BE2C (cell line): ENCODE results near the gene MAP2K5.

Experiments
- DNase-seq: peaks from one replicate; pipeline ENCODE4 v3.0.0-alpha.2; 2020
- H3K27me3 ChIP-seq: fragments of 250-450 bp; sonication (Bioruptor Pico); 2 replicates; pipeline ENCODE4 v1.5.1; 2020; ENCODE audit warnings: mild to moderate bottlenecking
- H3K36me3 ChIP-seq: fragments of 250-450 bp; sonication (Bioruptor Pico); 2 replicates; pipeline ENCODE4 v1.5.1; 2020; ENCODE audit warnings: mild to moderate bottlenecking
- H3K4me1 ChIP-seq: fragments of 250-450 bp; sonication (Bioruptor Pico); 2 replicates; pipeline ENCODE4 v1.5.1; 2020
- H3K4me3 ChIP-seq: 2 replicates; pipeline ENCODE4 v1.5.1; 2011; ENCODE audit warnings: low read depth, low read length
- H3K9me3 ChIP-seq: fragments of 250-450 bp; sonication (Bioruptor Pico); 2 replicates; pipeline ENCODE4 v1.5.1; 2020
- TF ChIP-seq, protein P1 (sequence below): IDR thresholded peaks from 2 replicates; pipeline ENCODE4 v1.5.1; 2012; ENCODE audit warnings: mild to moderate bottlenecking, low read depth, low read length

MAP2K5 gene

DNA sequence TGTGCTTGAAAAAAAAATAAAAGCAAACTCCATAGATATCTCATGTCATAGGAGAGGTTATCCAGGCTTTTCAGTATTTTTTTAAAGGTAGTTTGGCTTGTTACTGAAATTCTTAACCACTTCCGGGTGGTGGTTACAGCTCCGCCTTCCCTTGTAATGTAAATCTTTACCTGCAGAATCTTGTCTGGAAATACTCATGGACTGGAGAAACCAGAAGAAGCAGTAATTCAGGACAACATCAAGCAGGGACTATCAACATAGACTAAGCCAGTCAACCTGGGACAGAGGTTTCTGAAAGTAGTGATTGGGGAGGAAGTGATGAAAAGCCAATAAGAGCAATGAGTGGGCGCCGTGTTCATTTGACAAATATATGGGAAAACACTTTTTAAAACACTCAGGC lies 203.9 kb downstream of the MAP2K5 start:
- H3K4me1 ChIP-seq, result 0 out of 2 replicates have a peak, but pooled peaks cover 3% of the 10 kb centered on the region
- no peak overlapping the region for H3K4me3 ChIP-seq
- H3K9me3 ChIP-seq, result no peaks in the 10 kb centered on the region
- no peaks in the 10 kb centered on the region for H3K36me3 ChIP-seq
- TF ChIP-seq, protein P1, sequence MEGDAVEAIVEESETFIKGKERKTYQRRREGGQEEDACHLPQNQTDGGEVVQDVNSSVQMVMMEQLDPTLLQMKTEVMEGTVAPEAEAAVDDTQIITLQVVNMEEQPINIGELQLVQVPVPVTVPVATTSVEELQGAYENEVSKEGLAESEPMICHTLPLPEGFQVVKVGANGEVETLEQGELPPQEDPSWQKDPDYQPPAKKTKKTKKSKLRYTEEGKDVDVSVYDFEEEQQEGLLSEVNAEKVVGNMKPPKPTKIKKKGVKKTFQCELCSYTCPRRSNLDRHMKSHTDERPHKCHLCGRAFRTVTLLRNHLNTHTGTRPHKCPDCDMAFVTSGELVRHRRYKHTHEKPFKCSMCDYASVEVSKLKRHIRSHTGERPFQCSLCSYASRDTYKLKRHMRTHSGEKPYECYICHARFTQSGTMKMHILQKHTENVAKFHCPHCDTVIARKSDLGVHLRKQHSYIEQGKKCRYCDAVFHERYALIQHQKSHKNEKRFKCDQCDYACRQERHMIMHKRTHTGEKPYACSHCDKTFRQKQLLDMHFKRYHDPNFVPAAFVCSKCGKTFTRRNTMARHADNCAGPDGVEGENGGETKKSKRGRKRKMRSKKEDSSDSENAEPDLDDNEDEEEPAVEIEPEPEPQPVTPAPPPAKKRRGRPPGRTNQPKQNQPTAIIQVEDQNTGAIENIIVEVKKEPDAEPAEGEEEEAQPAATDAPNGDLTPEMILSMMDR, result no peak
- H3K27me3 ChIP-seq, result no peaks in the 10 kb centered on the region
- DNase-seq, result no peak

DNA sequence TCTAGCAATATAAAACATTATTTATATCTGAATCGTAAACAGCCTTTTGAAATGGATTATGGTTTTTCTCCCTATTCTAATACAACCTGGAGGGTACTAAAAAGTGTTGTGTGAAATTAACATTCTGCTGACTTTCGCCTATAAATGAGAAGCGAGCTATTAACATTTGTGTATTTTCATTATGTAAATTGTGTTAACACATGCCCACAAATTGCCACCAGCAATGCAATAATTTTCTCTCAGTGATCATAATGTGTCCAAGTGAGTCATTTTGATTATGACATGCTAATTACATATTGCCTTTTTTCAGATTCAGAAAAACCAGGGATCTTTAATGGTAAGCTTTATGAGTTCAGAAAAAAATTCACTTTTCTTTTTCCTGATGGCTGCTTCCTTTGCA lies 205.4 kb downstream of the MAP2K5 start:
- DNase-seq, result no peak
- no peak overlapping the region for H3K4me3 ChIP-seq
- no peaks in the 10 kb centered on the region for H3K27me3 ChIP-seq
- TF ChIP-seq, protein P1, result no peak
- no peaks in the 10 kb centered on the region for H3K36me3 ChIP-seq
- H3K9me3 ChIP-seq, result no peaks in the 10 kb centered on the region
- 0 out of 2 replicates have a peak, but pooled peaks cover 3% of the 10 kb centered on the region for H3K4me1 ChIP-seq

DNA sequence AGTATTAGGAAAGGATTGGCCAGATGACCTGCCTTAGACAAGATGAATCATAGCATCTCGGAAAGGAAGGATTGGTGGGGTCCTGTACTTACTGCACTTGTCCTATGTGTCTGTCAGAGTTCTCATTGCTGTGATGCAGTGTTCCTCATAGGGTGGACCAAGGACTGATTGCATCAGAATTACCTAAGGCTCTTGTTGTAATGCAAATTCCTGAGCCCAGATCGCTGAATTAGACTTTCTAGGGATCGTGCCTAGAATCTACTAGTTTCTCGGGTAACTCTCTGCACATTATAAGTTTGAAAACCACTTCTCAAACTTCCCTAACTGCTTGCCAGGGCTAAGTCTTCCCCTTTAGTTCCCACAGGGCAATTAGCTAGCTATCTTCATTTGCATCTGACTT lies 207.9 kb downstream of the MAP2K5 start:
- no peaks in the 10 kb centered on the region for H3K9me3 ChIP-seq
- no peak overlapping the region for H3K4me3 ChIP-seq
- no peaks in the 10 kb centered on the region for H3K27me3 ChIP-seq
- DNase-seq, result no peak
- no peaks in the 10 kb centered on the region for H3K4me1 ChIP-seq
- TF ChIP-seq, protein P1, result no peak
- H3K36me3 ChIP-seq, result no peaks in the 10 kb centered on the region

DNA sequence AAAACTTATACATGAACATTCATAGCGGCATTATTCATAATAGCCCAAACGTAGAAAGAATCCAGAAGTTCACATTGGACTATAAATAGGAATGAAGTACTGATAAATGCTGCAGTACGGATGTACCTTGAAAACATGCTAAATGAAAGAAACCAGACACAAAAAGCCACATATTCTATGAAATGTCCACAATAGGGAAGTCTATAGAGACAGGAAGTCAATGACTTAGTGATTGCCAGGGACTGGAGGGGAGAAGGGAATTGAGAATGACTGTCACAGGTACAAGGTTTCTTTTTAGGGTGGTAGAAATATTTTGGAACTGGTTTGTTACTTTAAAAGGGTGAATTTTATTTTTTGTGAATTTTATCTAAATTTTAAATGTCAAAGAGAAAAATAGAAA lies 211.4 kb downstream of the MAP2K5 start:
- Histone ChIP-seq H3K27me3 (no peaks in the 10 kb centered on the region), H3K4me3 (no peak overlapping the region), H3K36me3 (no peaks in the 10 kb centered on the region), H3K4me1 (no peaks in the 10 kb centered on the region), H3K9me3 (no peaks in the 10 kb centered on the region)
- no peak for DNase-seq
- TF ChIP-seq, protein P1, result no peak

DNA sequence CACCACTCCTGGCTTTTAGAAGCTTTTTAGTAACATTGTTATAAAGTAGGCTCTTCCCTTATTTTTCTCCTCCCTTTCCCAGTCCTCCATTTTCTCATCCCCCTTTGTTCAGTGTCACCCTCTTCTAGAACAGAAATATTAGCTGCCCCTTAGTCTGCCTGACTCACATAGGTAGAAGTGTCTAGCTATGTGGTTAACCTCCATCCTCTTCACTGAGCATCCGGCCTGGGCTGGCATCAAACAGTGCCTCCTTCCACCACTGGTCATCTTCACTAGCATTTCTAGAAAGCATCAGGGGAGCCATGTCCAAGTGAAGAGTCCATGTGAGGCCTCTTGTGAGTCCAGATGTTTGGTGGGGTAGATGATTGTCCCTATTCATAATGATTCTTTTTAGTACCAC lies 212.8 kb downstream of the MAP2K5 start:
- Histone ChIP-seq H3K9me3 (no peaks in the 10 kb centered on the region), H3K27me3 (no peaks in the 10 kb centered on the region), H3K4me1 (no peaks in the 10 kb centered on the region), H3K4me3 (no peak overlapping the region), H3K36me3 (no peaks in the 10 kb centered on the region)
- TF ChIP-seq, protein P1, result no peak
- no peak for DNase-seq

DNA sequence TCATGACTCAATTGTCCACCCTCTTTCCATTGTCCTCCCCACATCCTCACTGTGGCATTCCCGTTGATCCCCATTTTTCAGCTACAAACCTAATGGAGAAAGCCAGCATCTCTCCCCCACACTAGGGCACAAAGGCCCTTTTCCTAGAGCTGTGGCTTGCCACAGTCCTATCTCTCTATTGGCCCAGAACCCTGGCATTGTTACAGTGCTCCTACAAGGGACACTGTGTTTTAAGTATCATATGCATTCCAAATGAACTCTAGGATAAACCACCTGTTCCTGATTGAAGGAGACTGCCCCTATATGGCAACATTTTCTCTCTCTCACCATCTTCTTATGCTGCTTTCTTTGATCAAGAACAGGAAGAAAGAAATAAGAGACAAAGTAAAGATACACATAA lies 213.4 kb downstream of the MAP2K5 start:
- Histone ChIP-seq H3K36me3 (no peaks in the 10 kb centered on the region), H3K4me3 (no peak overlapping the region), H3K27me3 (no peaks in the 10 kb centered on the region), H3K9me3 (no peaks in the 10 kb centered on the region), H3K4me1 (no peaks in the 10 kb centered on the region)
- TF ChIP-seq, protein P1, result no peak
- no peak for DNase-seq
